T-helper 22 cell (primary cell): Measurements from ENCODE around the gene ERH.
"Not testable (repeated sequence)": the region's sequence is repeated elsewhere in the genome, so short reads cannot be mapped to it uniquely, and the experiment has no call there.

Experiments used
- DNase-seq: peaks from one replicate; pipeline ENCODE4 v3.0.0-alpha.2; 2020; ENCODE audit warnings: low read depth

Gene ERH

GRCh38 chr14:69395929-69396328 lies 2.2 kb downstream of the ERH start:
- no peak for DNase-seq

GRCh38 chr14:69392481-69392880 lies 5.6 kb downstream of the ERH start:
- no peak for DNase-seq

- not testable (repeated sequence) for DNase-seq
Observed at GRCh38 chr14:69391400-69391799, 6.7 kb downstream of the ERH start.

- DNase-seq, result no peak
Observed at GRCh38 chr14:69387311-69387710, 10.8 kb downstream of the ERH start.

GRCh38 chr14:69378274-69378673 lies 19.8 kb downstream of the ERH start:
- DNase-seq, result no peak

GRCh38 chr14:69376439-69376838 lies 21.7 kb downstream of the ERH start:
- no peak for DNase-seq

GRCh38 chr14:69375722-69376121 lies 22.4 kb downstream of the ERH start:
- DNase-seq, result no peak

- no peak for DNase-seq
Observed at GRCh38 chr14:69375182-69375581, 22.9 kb downstream of the ERH start.

GRCh38 chr14:69374235-69374634 lies 23.9 kb downstream of the ERH start:
- DNase-seq, result no peak

GRCh38 chr14:69373104-69373503 lies 25.0 kb downstream of the ERH start:
- DNase-seq, result no peak

- DNase-seq, result no peak
Observed at GRCh38 chr14:69372146-69372545, 26.0 kb downstream of the ERH start.

GRCh38 chr14:69370061-69370460 lies 28.0 kb downstream of the ERH start:
- no peak for DNase-seq

- no peak for DNase-seq
Observed at GRCh38 chr14:69368381-69368780, 29.7 kb downstream of the ERH start.

GRCh38 chr14:69366761-69367160 lies 31.3 kb downstream of the ERH start:
- DNase-seq, result no peak

GRCh38 chr14:69366069-69366468 lies 32.0 kb downstream of the ERH start:
- DNase-seq, result no peak

GRCh38 chr14:69364378-69364777 lies 33.7 kb downstream of the ERH start:
- DNase-seq, result no peak

- no peak for DNase-seq
Observed at GRCh38 chr14:69363964-69364363, 34.1 kb downstream of the ERH start.

- DNase-seq, result no peak
Observed at GRCh38 chr14:69363055-69363454, 35.0 kb downstream of the ERH start.

GRCh38 chr14:69360438-69361108 lies 37.5 kb downstream of the ERH start:
- DNase-seq, result no peak

GRCh38 chr14:69358966-69359365 lies 39.1 kb downstream of the ERH start:
- DNase-seq, result no peak

- no peak for DNase-seq
Observed at GRCh38 chr14:69358233-69358963, 39.7 kb downstream of the ERH start.

GRCh38 chr14:69357544-69358200 lies 40.4 kb downstream of the ERH start:
- DNase-seq, result no peak

- no peak for DNase-seq
Observed at GRCh38 chr14:69356903-69357543, 41.1 kb downstream of the ERH start.
